SK-N-SH treated with all-trans-retinoic acid at 6 μM for 48 hours (cell line): Measurements from ENCODE around the gene LRBA.

Experiments
- ATAC-seq: fragments of 200-7000 bp; cut with Tn5 transposase; 3 replicates; pipeline ENCODE4 v1.9.1; 2020; ENCODE audit warnings: mild to moderate bottlenecking, moderate library complexity
- ARNTL ChIP-seq: fragments of 450-650 bp; formaldehyde crosslinking; IDR thresholded peaks from 2 replicates; pipeline ENCODE4 v1.5.0; 2020; ENCODE audit warnings: low read depth, mild to moderate bottlenecking, moderate library complexity, borderline replicate concordance
- BACH2 ChIP-seq: fragments of 250-450 bp; sonication (Bioruptor Pico); IDR thresholded peaks from 2 replicates; pipeline ENCODE4 v1.9.0; 2021; ENCODE audit warnings: mild to moderate bottlenecking, borderline replicate concordance
- CSDC2 ChIP-seq: fragments of 250-450 bp; sonication (Bioruptor Pico); IDR thresholded peaks from 2 replicates; pipeline ENCODE4 v1.5.0; 2020; ENCODE audit warnings: mild to moderate bottlenecking, moderate library complexity
- CSRNP3 ChIP-seq: fragments of 250-450 bp; sonication (Bioruptor Pico); IDR thresholded peaks from 2 replicates; pipeline ENCODE4 v1.5.1; 2021; ENCODE audit warnings: mild to moderate bottlenecking, moderate library complexity
- ESRRG ChIP-seq: fragments of 250-450 bp; sonication (Bioruptor Pico); IDR thresholded peaks from 2 replicates; pipeline ENCODE4 v1.6.1; 2021; ENCODE audit warnings: mild to moderate bottlenecking
- GLIS3 ChIP-seq: fragments of 250-450 bp; sonication (Bioruptor Pico); IDR thresholded peaks from 2 replicates; pipeline ENCODE4 v1.5.0; 2020; ENCODE audit warnings: mild to moderate bottlenecking, moderate library complexity
- ISL1 ChIP-seq: fragments of 250-450 bp; sonication (Bioruptor Pico); IDR thresholded peaks from 2 replicates; pipeline ENCODE4 v2.1.2; 2022; ENCODE audit warnings: mild to moderate bottlenecking, moderate library complexity
- OSR1 ChIP-seq: fragments of 250-450 bp; sonication (Bioruptor Pico); IDR thresholded peaks from 2 replicates; pipeline ENCODE4 v1.8.0; 2022; ENCODE audit warnings: moderate library complexity, mild to moderate bottlenecking, inconsistent platforms
- PATZ1 ChIP-seq: fragments of 250-450 bp; sonication (Bioruptor Pico); IDR thresholded peaks from 2 replicates; pipeline ENCODE4 v1.8.0; 2020; ENCODE audit warnings: mild to moderate bottlenecking, moderate library complexity, borderline replicate concordance
- POU6F1 ChIP-seq: fragments of 250-450 bp; sonication (Bioruptor Pico); IDR thresholded peaks from 2 replicates; pipeline ENCODE4 v1.8.0; 2021; ENCODE audit warnings: low read depth, mild to moderate bottlenecking, moderate library complexity, borderline replicate concordance
- PPARA ChIP-seq: fragments of 250-450 bp; sonication (Bioruptor Pico); IDR thresholded peaks from 2 replicates; pipeline ENCODE4 v1.5.0; 2020; ENCODE audit warnings: mild to moderate bottlenecking, borderline replicate concordance
- RARB ChIP-seq: fragments of 250-450 bp; sonication (Bioruptor Pico); IDR thresholded peaks from 2 replicates; pipeline ENCODE4 v1.8.0; 2021; ENCODE audit warnings: mild to moderate bottlenecking, moderate library complexity
- SNAI2 ChIP-seq: fragments of 250-450 bp; sonication (Bioruptor Pico); IDR thresholded peaks from 2 replicates; pipeline ENCODE4 v1.5.0; 2020; ENCODE audit warnings: mild to moderate bottlenecking, moderate library complexity
- TCF4 ChIP-seq: fragments of 250-450 bp; sonication (Bioruptor Pico); IDR thresholded peaks from 2 replicates; pipeline ENCODE4 v1.8.0; 2021; ENCODE audit warnings: mild to moderate bottlenecking, moderate library complexity, borderline replicate concordance
- TOX ChIP-seq: fragments of 250-450 bp; sonication (Bioruptor Pico); IDR thresholded peaks from 2 replicates; pipeline ENCODE4 v1.8.0; 2021; ENCODE audit warnings: mild to moderate bottlenecking, moderate library complexity, borderline replicate concordance
- ZC3H10 ChIP-seq: fragments of 250-450 bp; sonication (Bioruptor Pico); IDR thresholded peaks from 2 replicates; pipeline ENCODE4 v1.5.1; 2021; ENCODE audit warnings: mild to moderate bottlenecking, moderate library complexity
- ZFP3 ChIP-seq: fragments of 250-450 bp; sonication (Bioruptor Pico); IDR thresholded peaks from 2 replicates; pipeline ENCODE4 v1.5.0; 2020; ENCODE audit warnings: mild to moderate bottlenecking, moderate library complexity
- ZFP30 ChIP-seq: fragments of 450-650 bp; formaldehyde crosslinking; IDR thresholded peaks from 2 replicates; pipeline ENCODE4 v1.5.0; 2022; ENCODE audit warnings: mild to moderate bottlenecking, moderate library complexity
- ZNF565 ChIP-seq: fragments of 450-650 bp; formaldehyde crosslinking; conservative IDR thresholded peaks from 2 replicates; pipeline ENCODE4 v1.5.0; 2020; ENCODE audit warnings: low read depth, mild to moderate bottlenecking, moderate library complexity
- ZNF70 ChIP-seq: fragments of 450-650 bp; formaldehyde crosslinking; IDR thresholded peaks from 2 replicates; pipeline ENCODE4 v1.5.0; 2020; ENCODE audit warnings: mild to moderate bottlenecking, moderate library complexity
- ZNF8 ChIP-seq: fragments of 450-650 bp; formaldehyde crosslinking; IDR thresholded peaks from 2 replicates; pipeline ENCODE4 v1.5.0; 2020; ENCODE audit warnings: mild to moderate bottlenecking, moderate library complexity

The LRBA gene

GRCh38 chr4:150990993-150991392 lies 24.1 kb downstream of the LRBA start:
- TF ChIP-seq ZFP30 (CRISPR knock-in tag), result no peak
- TF ChIP-seq ZNF70 (CRISPR knock-in tag), result no peak
- TF ChIP-seq RARB (CRISPR knock-in tag), result no peak
- no peak for TF ChIP-seq POU6F1 (CRISPR knock-in tag)
- no peak for ATAC-seq

DNA sequence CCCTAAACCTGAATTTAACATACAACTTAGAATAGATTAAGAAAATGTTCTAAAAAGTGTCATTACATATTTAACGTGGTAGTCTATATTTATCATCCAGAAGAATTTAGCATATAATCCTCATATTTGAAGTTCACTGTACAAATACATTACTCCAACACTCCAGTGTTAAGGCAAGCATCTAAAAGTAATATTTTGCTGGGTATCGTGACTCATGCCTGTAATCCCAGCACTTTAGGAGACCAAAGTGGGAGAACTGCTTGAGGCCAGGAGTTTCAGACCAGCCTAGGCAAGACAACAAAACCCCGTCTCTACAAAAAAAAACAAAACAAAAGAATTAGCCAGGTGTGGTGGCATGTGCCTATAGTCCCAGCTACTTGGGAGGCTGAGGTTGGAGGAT lies 24.8 kb downstream of the LRBA start:
- TF ChIP-seq ZFP3 (CRISPR knock-in tag), result no peak
- ATAC-seq, result no peak

DNA sequence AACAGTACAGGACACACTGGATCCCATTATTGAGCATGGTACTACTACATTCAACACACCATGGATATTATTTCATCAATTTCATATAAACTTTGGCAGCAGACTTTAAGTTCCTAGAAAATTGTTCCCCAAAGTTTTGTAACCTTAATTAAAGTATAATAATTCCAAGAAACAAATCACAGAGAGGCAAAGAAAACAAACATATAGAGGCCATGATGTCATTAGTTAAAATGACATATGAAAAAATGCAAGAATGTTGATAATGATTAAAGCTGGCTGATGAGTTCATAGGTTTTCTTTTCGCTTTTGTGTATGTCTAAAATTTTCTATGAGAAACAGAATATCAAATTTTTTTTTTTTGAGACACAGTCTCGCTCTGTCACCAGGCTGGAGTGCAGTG lies 26.8 kb downstream of the LRBA start:
- TF ChIP-seq ZNF70 (CRISPR knock-in tag) (no peak), SNAI2 (no peak), OSR1 (CRISPR knock-in tag) (no peak), PATZ1 (CRISPR knock-in tag) (no peak), ZFP3 (CRISPR knock-in tag) (no peak), CSDC2 (CRISPR knock-in tag) (no peak), ESRRG (CRISPR knock-in tag) (no peak), TOX (CRISPR knock-in tag) (no peak)

GRCh38 chr4:150987204-150987603 lies 27.9 kb downstream of the LRBA start:
- no peak for TF ChIP-seq ZFP3 (CRISPR knock-in tag)
- TF ChIP-seq TCF4 (CRISPR knock-in tag), result no peak
- TF ChIP-seq OSR1 (CRISPR knock-in tag), result no peak
- TF ChIP-seq POU6F1 (CRISPR knock-in tag), result no peak
- no peak for TF ChIP-seq PPARA (CRISPR knock-in tag)
- no peak for TF ChIP-seq BACH2 (CRISPR knock-in tag)
- no peak for TF ChIP-seq ESRRG (CRISPR knock-in tag)
- TF ChIP-seq TOX (CRISPR knock-in tag), result no peak
- no peak for ATAC-seq

More for the DNA sequence above, 26.8 kb downstream of the LRBA start:
- no peak for ATAC-seq

DNA sequence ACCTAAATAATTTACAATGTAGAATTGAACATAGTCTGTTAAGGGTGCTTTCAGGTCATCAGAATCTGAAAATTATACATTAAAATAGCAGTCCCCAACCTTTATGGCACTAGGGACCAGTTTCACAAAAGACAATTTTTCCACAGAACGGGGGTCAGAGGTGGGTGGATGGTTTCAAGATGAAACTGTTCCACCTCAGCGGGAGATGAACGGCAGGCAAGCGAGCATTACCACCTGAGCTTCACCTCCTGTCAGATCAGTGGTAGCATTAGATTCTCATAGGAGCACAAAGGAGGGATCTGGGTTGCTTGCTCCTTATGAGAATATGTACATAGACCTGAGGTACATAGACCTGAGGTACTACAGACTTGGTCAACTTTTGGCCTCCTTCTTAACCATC lies 29.0 kb downstream of the LRBA start:
- no peak for ATAC-seq

GRCh38 chr4:150983851-150984250 lies 31.2 kb downstream of the LRBA start:
- ATAC-seq, result no peak
- TF ChIP-seq POU6F1 (CRISPR knock-in tag), result no peak
- no peak for TF ChIP-seq SNAI2
- TF ChIP-seq ZNF70 (CRISPR knock-in tag), result no peak
- no peak for TF ChIP-seq TOX (CRISPR knock-in tag)
- TF ChIP-seq GLIS3 (CRISPR knock-in tag), result no peak
- no peak for TF ChIP-seq ZC3H10 (CRISPR knock-in tag)
- no peak for TF ChIP-seq ARNTL (CRISPR knock-in tag)
- TF ChIP-seq ZNF565 (CRISPR knock-in tag), result no peak
- TF ChIP-seq BACH2 (CRISPR knock-in tag), result no peak
- TF ChIP-seq ZFP3 (CRISPR knock-in tag), result no peak
- no peak for TF ChIP-seq ISL1 (CRISPR knock-in tag)
- TF ChIP-seq ESRRG (CRISPR knock-in tag), result no peak
- TF ChIP-seq ZNF8 (CRISPR knock-in tag), result no peak
- no peak for TF ChIP-seq CSDC2 (CRISPR knock-in tag)

More for the DNA sequence above, 29.0 kb downstream of the LRBA start:
- TF ChIP-seq BACH2 (CRISPR knock-in tag) (no peak), ZFP30 (CRISPR knock-in tag) (no peak), GLIS3 (CRISPR knock-in tag) (no peak), CSRNP3 (no peak)
